ENCODE measurements around the gene WDR91. TPM values are rescaled to one million over a fixed set of nuclear protein-coding genes. Genes with fewer than 3 reads are reported as not detected.
A peak's percentile ranks its signal among the peaks of the same experiment; 100 is the strongest.

The WDR91 gene
- total RNA-seq, 1 experiment from 2014 or later: 8.4 TPM

- Histone ChIP-seq H3K9me2 (ENCODE audit: insufficient read depth) (no peaks in the 10 kb centered on the region), H3K9me3 (ENCODE audit: insufficient read depth, low read depth) (peaks cover 8% of the 10 kb centered on the region; the same call in 1 of the 2 replicates), H3K4me3 (no peak overlapping the region), H3K4me2 (no peak overlapping the region), H3K4me1 (replicated peaks; ENCODE audit: insufficient read depth) (peaks cover 6% of the 10 kb centered on the region; the same call in 1 of the 2 replicates), H3F3A (ENCODE audit: insufficient read depth, low read depth) (peaks cover 6% of the 10 kb centered on the region; the same call in 1 of the 2 replicates), H3K27ac (no peak overlapping the region), H3K27me3 (ENCODE audit: insufficient read depth, low read depth) (no peaks in the 10 kb centered on the region), H2AFZ (no peak overlapping the region), H3K36me3 (ENCODE audit: low read depth) (no peaks in the 10 kb centered on the region), H4K20me1 (ENCODE audit: insufficient read depth) (no peaks in the 10 kb centered on the region), H3K79me2 (ENCODE audit: low read depth) (no peaks in the 10 kb centered on the region)
- CTCF ChIA-PET: no interaction called here
- BruUV-seq (replicated peaks): no TSS peak
- DNase-seq: no peak
- intact Hi-C loops (cut with micrococcal nuclease; ENCODE audit: unreplicated experiment): no loop called here
- POLR2A ChIA-PET (ENCODE audit: unreplicated experiment): no interaction called here
- TF ChIP-seq CTCF (conservative IDR thresholded peaks at IDR 0.05) (no peak), EZH2 (IDR thresholded peaks at IDR 0.05; ENCODE audit: low read depth) (no peak)
Measured at GRCh38 chr7:135150072-135150782, 61.1 kb downstream of the WDR91 start.

GRCh38 chr7:135147899-135148721, 63.2 kb downstream of the WDR91 start, which contains the start of gene TMEM140:
Gene TMEM140 (plus strand): TSS chr7:135148072. CDS start chr7:135164442, 16,370 bp downstream.
- peak within 1 kb of the TSS; percentile 65 for H2AFZ ChIP-seq
- peak within 1 kb of the TSS; percentile 63 for H3K4me2 ChIP-seq
- 0 out of 2 replicates have a peak, but pooled peaks cover 2% of the 10 kb centered on the region for H3K9me3 ChIP-seq (ENCODE audit: insufficient read depth, low read depth)
- H4K20me1 ChIP-seq (ENCODE audit: insufficient read depth): no peaks in the 10 kb centered on the region
- no peaks in the 10 kb centered on the region for H3K79me2 ChIP-seq (ENCODE audit: low read depth)
- CTCF ChIA-PET: interaction anchor here (0.8 kb wide), 1 partner anchor 22 kb away, joined by 3 read pairs; no protein-coding TSS in a partner anchor
- H3K9me2 ChIP-seq (ENCODE audit: insufficient read depth): no peaks in the 10 kb centered on the region
- intact Hi-C loops (cut with micrococcal nuclease; ENCODE audit: unreplicated experiment): loop anchor here (10.0 kb wide), 1 partner anchor 163 kb away; the partner anchor contains the start of gene AGBL3
- H3K36me3 ChIP-seq (ENCODE audit: low read depth): no peaks in the 10 kb centered on the region
- H3K27ac ChIP-seq: peak within 1 kb of the TSS; percentile 32; the same call in 1 of the 2 replicates
- peaks cover 6% of the 10 kb centered on the region; the same call in 1 of the 2 replicates for H3F3A ChIP-seq (ENCODE audit: insufficient read depth, low read depth)
- DNase-seq: peak; percentile 22 to 77
- no TSS peak for BruUV-seq (replicated peaks)
- no peak for TF ChIP-seq CTCF (conservative IDR thresholded peaks at IDR 0.05)
- no peak for TF ChIP-seq EZH2 (IDR thresholded peaks at IDR 0.05; ENCODE audit: low read depth)
- H3K27me3 ChIP-seq (ENCODE audit: insufficient read depth, low read depth): no peaks in the 10 kb centered on the region
- POLR2A ChIA-PET (ENCODE audit: unreplicated experiment): interaction anchor here (0.6 kb wide), 1 partner anchor 38 kb away, joined by 4 read pairs; no protein-coding TSS in a partner anchor
- H3K4me3 ChIP-seq: peak within 1 kb of the TSS; percentile 40; the same call in 1 of the 2 replicates
- H3K4me1 ChIP-seq (replicated peaks; ENCODE audit: insufficient read depth): peaks cover 6% of the 10 kb centered on the region; the same call in 1 of the 2 replicates

GRCh38 chr7:135147341-135147898, 63.9 kb downstream of the WDR91 start:
- no peaks in the 10 kb centered on the region for H3K36me3 ChIP-seq (ENCODE audit: low read depth)
- intact Hi-C loops (cut with micrococcal nuclease; ENCODE audit: unreplicated experiment): loop anchor here (10.0 kb wide), 1 partner anchor 163 kb away; the partner anchor contains the start of gene AGBL3
- no TSS peak for BruUV-seq (replicated peaks)
- no peaks in the 10 kb centered on the region for H3K79me2 ChIP-seq (ENCODE audit: low read depth)
- peak overlapping the region; percentile 65; the same call in 1 of the 2 replicates for H2AFZ ChIP-seq
- no peaks in the 10 kb centered on the region for H3K9me3 ChIP-seq (ENCODE audit: insufficient read depth, low read depth)
- H4K20me1 ChIP-seq (ENCODE audit: insufficient read depth): no peaks in the 10 kb centered on the region
- no peak for DNase-seq
- ChIA-PET CTCF (interaction anchor here (0.8 kb wide), 1 partner anchor 22 kb away, joined by 3 read pairs; no protein-coding TSS in a partner anchor), POLR2A (ENCODE audit: unreplicated experiment) (interaction anchor here (0.6 kb wide), 2 partner anchors 38 to 942 kb away, joined by 4 to 6 read pairs; no protein-coding TSS in a partner anchor)
- peak overlapping the region; percentile 63 for H3K4me2 ChIP-seq
- TF ChIP-seq CTCF (conservative IDR thresholded peaks at IDR 0.05) (no peak), EZH2 (IDR thresholded peaks at IDR 0.05; ENCODE audit: low read depth) (no peak)
- H3K4me1 ChIP-seq (replicated peaks; ENCODE audit: insufficient read depth): peaks cover 6% of the 10 kb centered on the region; the same call in 1 of the 2 replicates
- H3K9me2 ChIP-seq (ENCODE audit: insufficient read depth): no peaks in the 10 kb centered on the region
- H3K27me3 ChIP-seq (ENCODE audit: insufficient read depth, low read depth): no peaks in the 10 kb centered on the region
- peaks cover 6% of the 10 kb centered on the region; the same call in 1 of the 2 replicates for H3F3A ChIP-seq (ENCODE audit: insufficient read depth, low read depth)
- no peak overlapping the region; the same call in 1 of the 2 replicates for H3K27ac ChIP-seq
- H3K4me3 ChIP-seq: peak overlapping the region; percentile 40; the same call in 1 of the 2 replicates
